Measurements from ENCODE around the gene NUTF2.
"Not testable (repeated sequence)": the region's sequence is repeated elsewhere in the genome, so short reads cannot be mapped to it uniquely, and the experiment has no call there.

The NUTF2 gene

GRCh38 chr16:67885545-67885944 lies 38.8 kb downstream of the NUTF2 start:
- DNase-seq (ENCODE audit: low spot score): no peak

GRCh38 chr16:67885976-67886375 lies 39.2 kb downstream of the NUTF2 start:
- no peak for DNase-seq (ENCODE audit: low spot score)

- DNase-seq (ENCODE audit: low spot score): no peak
Measured at GRCh38 chr16:67886387-67886786, 39.7 kb downstream of the NUTF2 start.

GRCh38 chr16:67888331-67888730 lies 41.6 kb downstream of the NUTF2 start:
- DNase-seq (ENCODE audit: low spot score): no peak

GRCh38 chr16:67892375-67892774 lies 45.6 kb downstream of the NUTF2 start:
- DNase-seq (ENCODE audit: low spot score): no peak

GRCh38 chr16:67892899-67893742 lies 46.4 kb downstream of the NUTF2 start, which contains the start of gene PSKH1:
Gene PSKH1, plus strand, starts transcription at chr16:67893254. Its CDS starts 15,496 bp downstream, at chr16:67908750.
- peak; percentile 87 for DNase-seq (ENCODE audit: low spot score)

- no peak for DNase-seq (ENCODE audit: low spot score)
Measured at GRCh38 chr16:67893743-67894399, 47.1 kb downstream of the NUTF2 start.

GRCh38 chr16:67897231-67897630 lies 50.5 kb downstream of the NUTF2 start:
- DNase-seq (ENCODE audit: low spot score): no peak

GRCh38 chr16:67901734-67902133 lies 55.0 kb downstream of the NUTF2 start:
- DNase-seq (ENCODE audit: low spot score): no peak

GRCh38 chr16:67902831-67903230 lies 56.1 kb downstream of the NUTF2 start:
- DNase-seq (ENCODE audit: low spot score): no peak

GRCh38 chr16:67907397-67908180 lies 60.9 kb downstream of the NUTF2 start:
- DNase-seq (ENCODE audit: low spot score): no peak

- DNase-seq (ENCODE audit: low spot score): no peak
Measured at GRCh38 chr16:67909056-67909742, 62.5 kb downstream of the NUTF2 start.

GRCh38 chr16:67910158-67910557 lies 63.4 kb downstream of the NUTF2 start:
- DNase-seq (ENCODE audit: low spot score): no peak

GRCh38 chr16:67914758-67915495 lies 68.2 kb downstream of the NUTF2 start:
- no peak for DNase-seq (ENCODE audit: low spot score)

- not testable (repeated sequence) for DNase-seq (ENCODE audit: low spot score)
Measured at GRCh38 chr16:67915496-67915769, 68.7 kb downstream of the NUTF2 start.

- no peak for DNase-seq (ENCODE audit: low spot score)
Measured at GRCh38 chr16:67915831-67916723, 69.3 kb downstream of the NUTF2 start.

GRCh38 chr16:67917140-67917851 lies 70.6 kb downstream of the NUTF2 start:
- DNase-seq (ENCODE audit: low spot score): no peak

GRCh38 chr16:67917852-67918236 lies 71.1 kb downstream of the NUTF2 start:
- DNase-seq (ENCODE audit: low spot score): peak; percentile 63

- no peak for DNase-seq (ENCODE audit: low spot score)
Measured at GRCh38 chr16:67919622-67920221, 73.0 kb downstream of the NUTF2 start.
